LNCAP (cell line): Measurements from ENCODE around the gene EVA1B.

Experiments
- CTCF ChIP-seq: fragments of 450-650 bp; IDR thresholded peaks from 2 replicates; pipeline ENCODE4 v1.5.1; 2017; ENCODE audit warnings: mild to moderate bottlenecking

The EVA1B gene

GRCh38 chr1:36343651-36344394, 20.4 kb upstream of the EVA1B start:
- TF ChIP-seq CTCF, result no peak

GRCh38 chr1:36342426-36343185, 19.2 kb upstream of the EVA1B start:
- peak; percentile 50 for TF ChIP-seq CTCF

GRCh38 chr1:36341626-36342320, 18.3 kb upstream of the EVA1B start:
- TF ChIP-seq CTCF, result no peak

- TF ChIP-seq CTCF, result no peak
Measured at GRCh38 chr1:36339615-36340014, 16.2 kb upstream of the EVA1B start.

- TF ChIP-seq CTCF, result no peak
Measured at GRCh38 chr1:36339215-36339614, 15.8 kb upstream of the EVA1B start.

- no peak for TF ChIP-seq CTCF
Measured at GRCh38 chr1:36337830-36338229, 14.4 kb upstream of the EVA1B start.

GRCh38 chr1:36330940-36331339, 7.5 kb upstream of the EVA1B start:
- no peak for TF ChIP-seq CTCF
